Gastrocnemius medialis (tissue), 4 donors: ENCODE results near the gene ZMYM4. TPM values are rescaled to one million over a fixed set of nuclear protein-coding genes. Genes with fewer than 3 reads are reported as not detected.

Source experiments
- ATAC-seq, 2 donors: fragments of 150-250 bp; one replicate each; pipeline ENCODE4 v1.9.1; 2016
- DNase-seq, 2 donors: peaks; one replicate each; pipeline ENCODE4 v3.0.0-alpha.2; 2019
- H3K27ac ChIP-seq, 4 donors: fragments of 200-600 bp; sonication (generic); 1 replicate in 1 of 4; 2 replicates in 3 of 4; pipeline ENCODE4 v1.5.1; 2016 to 2018; ENCODE audit warnings: mild to moderate bottlenecking in 2 of 4, moderate library complexity in 1 of 4
- H3K27me3 ChIP-seq, 3 donors: fragments of 200-600 bp; sonication (generic) in 2 of 3; 1 replicate in 1 of 3; 2 replicates in 2 of 3; pipeline versions ENCODE4 v1.5.1 to v1.6.0; 2016 to 2019; ENCODE audit warnings: mild to moderate bottlenecking in 1 of 3, moderate library complexity in 1 of 3
- H3K36me3 ChIP-seq, 2 donors: fragments of 200-600 bp; sonication (generic) in 1 of 2; one replicate each; pipeline ENCODE4 v1.5.1; 2017 to 2018
- H3K4me1 ChIP-seq, 2 donors: fragments of 200-600 bp; sonication (generic) in 1 of 2; one replicate each; pipeline ENCODE4 v1.5.1; 2016 to 2017; ENCODE audit warnings: mild to moderate bottlenecking in 2 of 2
- H3K4me3 ChIP-seq, 4 donors: fragments of 200-600 bp; sonication (generic) in 3 of 4; 1 replicate in 1 of 4; 2 replicates in 3 of 4; pipeline ENCODE4 v1.5.1; 2016 to 2019; ENCODE audit warnings: mild to moderate bottlenecking in 2 of 4
- H3K9me3 ChIP-seq, 3 donors: fragments of 200-600 bp; sonication (generic) in 2 of 3; 1 replicate in 1 of 3; 2 replicates in 2 of 3; pipeline ENCODE4 v1.5.1; 2016 to 2019
- POLR2A ChIP-seq, 2 donors: fragments of 450-650 bp; IDR thresholded peaks; one replicate each; pipeline ENCODE4 v1.6.1; 2017; ENCODE audit warnings: antibody characterized with exemption in 2 of 2, mild to moderate bottlenecking in 2 of 2, moderate library complexity in 2 of 2
- in situ Hi-C, 4 donors: fragments of 200-750 bp; cut with MboI; loops; one replicate each; pipeline versions ENCODE4 v1.15.0 to v1.8.0; 2017; ENCODE audit warnings: low sequenced_read_pairs in 4 of 4
- intact Hi-C: fragments of 100-400 bp; cut with DNase I; formaldehyde crosslinking; loops from one replicate; pipeline ENCODE4 v1.15.1; 2023; ENCODE audit warnings: low total_unique reads
- total RNA-seq, 4 donors: library from RNA; depleted of rRNA; stranded (reverse); fragments of >200 nt; gene quantifications; one replicate each; pipeline versions ENCODE4 v1.1.0 to v1.2.3, GENCODE V29; 2016
- TF ChIP-seq, protein P1 (sequence below), 5 experiments: fragments of 450-650 bp in 3 of 5; fragments of 200-600 bp in 2 of 5; sonication (generic) in 2 of 5; IDR thresholded peaks in 4 of 5; conservative IDR thresholded peaks in 1 of 5; 1 replicate in 4 of 5; 2 replicates in 1 of 5; pipeline ENCODE4 v1.5.1; 2016 to 2019; ENCODE audit warnings: antibody characterized with exemption in 5 of 5, mild to moderate bottlenecking in 3 of 5, moderate library complexity in 3 of 5

ZMYM4 gene
- total RNA-seq, 4 donors from 2014 or later, result 11.1 to 25.3 (median 13.7) TPM

DNA sequence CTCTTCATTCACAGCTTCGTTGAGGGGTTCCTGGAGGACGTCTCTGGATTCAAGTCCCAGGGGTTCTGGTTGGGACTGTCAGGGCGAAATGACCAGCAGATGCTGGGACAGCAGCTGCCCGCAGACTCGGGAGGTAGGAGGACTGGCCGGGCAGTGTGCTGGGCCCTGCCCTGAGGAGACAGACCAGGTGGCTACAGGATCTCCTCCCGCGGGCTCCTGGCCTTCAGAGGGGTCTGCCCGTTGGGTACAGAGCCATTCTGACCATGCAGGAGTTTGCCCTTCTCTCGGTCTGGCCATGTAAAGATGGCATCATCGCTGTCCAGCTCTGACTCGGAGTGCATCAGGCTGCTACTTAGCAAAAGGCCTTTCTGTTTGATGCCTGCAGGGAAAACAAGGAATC is 166.2 kb downstream of the ZMYM4 start:
- TF ChIP-seq, protein P1, sequence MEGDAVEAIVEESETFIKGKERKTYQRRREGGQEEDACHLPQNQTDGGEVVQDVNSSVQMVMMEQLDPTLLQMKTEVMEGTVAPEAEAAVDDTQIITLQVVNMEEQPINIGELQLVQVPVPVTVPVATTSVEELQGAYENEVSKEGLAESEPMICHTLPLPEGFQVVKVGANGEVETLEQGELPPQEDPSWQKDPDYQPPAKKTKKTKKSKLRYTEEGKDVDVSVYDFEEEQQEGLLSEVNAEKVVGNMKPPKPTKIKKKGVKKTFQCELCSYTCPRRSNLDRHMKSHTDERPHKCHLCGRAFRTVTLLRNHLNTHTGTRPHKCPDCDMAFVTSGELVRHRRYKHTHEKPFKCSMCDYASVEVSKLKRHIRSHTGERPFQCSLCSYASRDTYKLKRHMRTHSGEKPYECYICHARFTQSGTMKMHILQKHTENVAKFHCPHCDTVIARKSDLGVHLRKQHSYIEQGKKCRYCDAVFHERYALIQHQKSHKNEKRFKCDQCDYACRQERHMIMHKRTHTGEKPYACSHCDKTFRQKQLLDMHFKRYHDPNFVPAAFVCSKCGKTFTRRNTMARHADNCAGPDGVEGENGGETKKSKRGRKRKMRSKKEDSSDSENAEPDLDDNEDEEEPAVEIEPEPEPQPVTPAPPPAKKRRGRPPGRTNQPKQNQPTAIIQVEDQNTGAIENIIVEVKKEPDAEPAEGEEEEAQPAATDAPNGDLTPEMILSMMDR (IDR thresholded peaks at IDR 0.05 in 4 of 5, conservative IDR thresholded peaks at IDR 0.05 in 1 of 5), result no peak
- TF ChIP-seq POLR2A (IDR thresholded peaks at IDR 0.05), result no peak
- DNase-seq, result no peak
- Histone ChIP-seq H3K4me1 (no peaks in the 10 kb centered on the region), H3K27me3 (no peaks in the 10 kb centered on the region), H3K27ac (no peak overlapping the region), H3K36me3 (peaks cover 0 to 65% of the 10 kb centered on the region in 2 donors), H3K9me3 (no peaks in the 10 kb centered on the region), H3K4me3 (no peak overlapping the region)
- intact Hi-C loops (no loop called here), in situ Hi-C loops (no loop called here)
- ATAC-seq, result no peak

- in situ Hi-C loops (no loop called here), intact Hi-C loops (loop anchor here (2.0 kb wide), 1 partner anchor 77 kb away; no protein-coding TSS in a partner anchor)
- Histone ChIP-seq H3K9me3 (no peaks in the 10 kb centered on the region), H3K27ac (no peak overlapping the region), H3K36me3 (peaks cover 0 to 79% of the 10 kb centered on the region in 2 donors), H3K4me3 (no peak overlapping the region), H3K4me1 (no peaks in the 10 kb centered on the region), H3K27me3 (no peaks in the 10 kb centered on the region)
- TF ChIP-seq, protein P1 (IDR thresholded peaks at IDR 0.05 in 4 of 5, conservative IDR thresholded peaks at IDR 0.05 in 1 of 5), result no peak
- no peak for TF ChIP-seq POLR2A (IDR thresholded peaks at IDR 0.05)
- DNase-seq, result no peak
- no peak for ATAC-seq
Observed at GRCh38 chr1:35436078-35436477, 167.6 kb downstream of the ZMYM4 start.

DNA sequence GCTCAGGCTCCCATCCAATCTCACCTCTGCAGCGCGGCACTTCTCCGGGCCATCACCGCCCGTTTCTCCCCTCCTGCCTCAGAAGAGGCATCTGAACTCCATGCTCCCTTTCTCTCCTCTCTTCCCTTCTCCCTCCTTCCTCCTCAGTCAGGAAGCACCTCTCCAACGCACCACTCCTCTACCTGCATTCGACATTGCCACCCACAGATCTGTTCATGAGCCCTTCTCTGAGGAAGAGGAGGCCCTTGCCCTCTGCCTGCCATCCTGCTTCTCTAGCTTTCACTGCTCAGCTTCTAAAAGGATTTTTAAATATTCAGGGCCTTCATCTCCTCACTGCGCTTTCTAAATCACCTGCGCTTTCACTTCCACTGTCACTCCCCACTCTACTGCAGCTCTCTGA is 168.7 kb downstream of the ZMYM4 start:
- intact Hi-C loops, result loop anchor here (2.0 kb wide), 1 partner anchor 78 kb away; no protein-coding TSS in a partner anchor
- in situ Hi-C loops, result no loop called here
- no peaks in the 10 kb centered on the region for H3K9me3 ChIP-seq
- no peaks in the 10 kb centered on the region for H3K4me1 ChIP-seq
- TF ChIP-seq, protein P1 (IDR thresholded peaks at IDR 0.05 in 4 of 5, conservative IDR thresholded peaks at IDR 0.05 in 1 of 5), result no peak
- TF ChIP-seq POLR2A (IDR thresholded peaks at IDR 0.05), result no peak
- no peak overlapping the region for H3K27ac ChIP-seq
- no peaks in the 10 kb centered on the region for H3K27me3 ChIP-seq
- ATAC-seq (no peak), DNase-seq (no peak)
- peaks cover 0 to 89% of the 10 kb centered on the region in 2 donors for H3K36me3 ChIP-seq
- no peak overlapping the region for H3K4me3 ChIP-seq

DNA sequence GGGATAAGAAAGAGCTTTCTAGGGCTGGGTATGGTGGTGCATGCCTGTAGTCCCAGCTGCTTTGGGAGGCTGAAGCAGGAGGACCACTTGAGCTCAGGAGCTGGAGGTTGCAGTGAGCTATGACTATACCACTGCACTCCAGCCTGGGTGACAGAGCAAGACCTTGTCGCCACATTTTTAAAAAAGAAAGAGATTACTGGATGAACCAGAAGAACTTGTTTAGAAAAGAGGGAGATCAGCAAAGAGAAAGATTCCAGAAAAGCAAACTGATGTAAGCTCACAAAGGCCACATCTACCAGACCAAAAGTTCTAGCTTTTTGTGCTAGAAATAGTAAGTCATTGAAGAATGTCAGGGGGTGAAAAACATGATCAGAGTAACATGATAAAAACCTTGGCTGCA is 171.1 kb downstream of the ZMYM4 start:
- Histone ChIP-seq H3K36me3 (peaks cover 0 to 94% of the 10 kb centered on the region in 2 donors), H3K27me3 (no peaks in the 10 kb centered on the region), H3K9me3 (no peaks in the 10 kb centered on the region), H3K27ac (no peak overlapping the region), H3K4me1 (no peaks in the 10 kb centered on the region), H3K4me3 (no peak overlapping the region)
- intact Hi-C loops (no loop called here), in situ Hi-C loops (no loop called here)
- no peak for ATAC-seq
- DNase-seq, result no peak
- no peak for TF ChIP-seq POLR2A (IDR thresholded peaks at IDR 0.05)
- TF ChIP-seq, protein P1 (IDR thresholded peaks at IDR 0.05 in 4 of 5, conservative IDR thresholded peaks at IDR 0.05 in 1 of 5), result no peak
